Globus pallidus (tissue), 1 donor: ENCODE measurements around the gene GHITM.
"Not testable (repeated sequence)": the region's sequence is repeated elsewhere in the genome, so short reads cannot be mapped to it uniquely, and the experiment has no call there.

Experiments
- DNase-seq: peaks from one replicate; pipeline ENCODE4 v3.0.0-alpha.2; 2015; ENCODE audit warnings: low spot score

The GHITM gene, protein sequence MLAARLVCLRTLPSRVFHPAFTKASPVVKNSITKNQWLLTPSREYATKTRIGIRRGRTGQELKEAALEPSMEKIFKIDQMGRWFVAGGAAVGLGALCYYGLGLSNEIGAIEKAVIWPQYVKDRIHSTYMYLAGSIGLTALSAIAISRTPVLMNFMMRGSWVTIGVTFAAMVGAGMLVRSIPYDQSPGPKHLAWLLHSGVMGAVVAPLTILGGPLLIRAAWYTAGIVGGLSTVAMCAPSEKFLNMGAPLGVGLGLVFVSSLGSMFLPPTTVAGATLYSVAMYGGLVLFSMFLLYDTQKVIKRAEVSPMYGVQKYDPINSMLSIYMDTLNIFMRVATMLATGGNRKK

DNA sequence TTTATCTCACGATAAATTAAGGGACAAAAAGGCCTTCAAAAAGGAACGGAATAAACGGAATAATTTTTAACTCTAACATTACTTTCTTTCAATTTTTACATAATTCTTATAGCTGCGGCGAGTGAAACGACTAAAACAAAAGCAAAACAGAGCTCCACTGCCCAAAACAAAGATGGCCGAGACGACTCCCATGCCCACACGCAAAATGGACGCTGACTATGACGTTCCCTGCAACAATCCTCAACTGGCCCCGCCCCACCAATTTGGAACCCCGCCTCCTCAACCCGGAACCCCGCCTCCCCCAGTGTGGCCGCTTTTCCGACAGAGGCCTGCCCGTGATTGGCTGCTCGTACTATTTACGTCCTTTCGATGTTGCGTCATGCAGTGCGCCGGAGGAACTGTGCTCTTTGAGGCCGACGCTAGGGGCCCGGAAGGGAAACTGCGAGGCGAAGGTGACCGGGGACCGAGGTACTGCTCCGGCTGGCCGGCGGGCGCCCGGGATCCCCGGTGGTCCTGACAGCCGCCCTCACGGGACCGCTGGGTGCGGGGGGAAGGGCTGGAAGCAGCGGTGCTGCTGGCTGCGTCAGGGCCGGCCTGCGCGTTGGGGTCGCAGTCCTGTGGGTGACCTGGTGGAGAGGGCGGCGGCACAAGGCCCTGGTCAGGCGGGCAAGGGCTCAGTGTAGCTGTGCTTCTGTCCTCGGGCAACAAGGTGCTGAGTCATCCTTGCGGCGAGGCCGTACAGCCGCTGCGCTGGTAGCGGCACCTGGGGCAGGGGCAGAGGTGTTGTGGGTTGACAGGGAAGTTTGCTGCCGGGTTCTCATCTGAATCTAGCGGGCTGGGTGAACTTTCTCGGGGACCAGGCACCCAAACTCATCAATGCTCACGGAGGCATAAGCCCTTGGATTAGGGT lies at the start of gene GHITM:
GHITM (plus strand) TSS at position 384 of the 910 bp plus-strand sequence. CDS start 1,992 bp downstream, outside the sequence.
- DNase-seq: peak; percentile 98

DNA sequence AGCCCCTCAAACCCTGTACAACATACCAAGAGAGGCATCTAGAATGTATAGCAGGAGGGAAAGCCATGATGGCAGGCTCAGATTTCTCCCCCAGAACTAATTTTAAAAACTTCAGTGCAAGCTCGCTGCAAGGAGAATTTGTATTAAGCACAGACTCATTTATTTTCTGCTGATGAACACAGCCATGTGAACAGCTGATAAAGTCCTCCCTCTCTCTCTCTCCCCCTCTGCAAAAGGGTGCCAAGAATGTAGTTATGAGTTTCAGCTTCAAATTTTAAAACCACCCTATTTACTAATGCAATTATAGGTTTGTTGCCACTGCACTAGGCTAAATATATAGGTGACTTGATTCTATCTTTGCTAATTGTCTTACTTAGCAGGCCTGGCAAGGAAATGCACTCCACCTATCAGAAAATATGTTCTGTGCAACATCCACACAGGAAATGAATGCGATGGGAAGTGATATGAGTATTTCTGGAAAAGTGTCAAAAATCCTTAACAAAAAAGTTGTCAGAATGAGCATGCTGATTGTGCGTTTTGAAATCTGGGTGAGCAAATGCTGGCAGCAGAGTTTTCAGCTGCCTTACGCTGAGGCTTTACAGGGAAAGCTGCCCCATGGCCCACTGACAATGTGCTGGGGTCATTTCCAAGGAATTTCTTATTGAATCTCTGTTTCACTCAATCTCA lies 43.4 kb upstream of the GHITM start:
- DNase-seq: peak; percentile 2

DNA sequence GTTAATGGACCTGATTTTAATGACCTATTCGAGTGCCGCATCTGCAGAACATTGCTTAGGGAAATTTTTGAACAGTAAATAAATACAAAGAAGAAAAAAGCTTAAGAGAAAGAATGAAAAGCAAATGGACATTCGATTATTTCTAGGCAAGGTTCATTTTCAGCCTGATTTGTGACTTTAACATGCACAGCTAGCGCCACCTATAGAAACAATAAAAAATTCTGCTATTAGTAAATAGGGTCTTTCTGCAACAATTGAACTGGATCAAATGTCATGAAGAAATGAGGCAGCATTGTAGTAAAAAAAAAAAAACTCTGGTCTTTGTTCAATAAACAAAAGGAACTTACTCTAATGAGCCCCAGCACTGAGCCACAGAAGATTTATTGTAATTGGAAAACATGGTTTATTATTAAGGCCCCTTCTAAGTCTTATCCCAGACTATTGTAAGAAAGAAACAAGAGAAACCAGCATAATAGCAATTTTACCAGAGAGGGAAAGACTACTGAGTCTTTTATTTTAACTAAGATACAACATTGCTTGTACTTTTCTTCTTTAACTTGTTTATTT lies 41.4 kb upstream of the GHITM start:
- peak; percentile 10 for DNase-seq

DNA sequence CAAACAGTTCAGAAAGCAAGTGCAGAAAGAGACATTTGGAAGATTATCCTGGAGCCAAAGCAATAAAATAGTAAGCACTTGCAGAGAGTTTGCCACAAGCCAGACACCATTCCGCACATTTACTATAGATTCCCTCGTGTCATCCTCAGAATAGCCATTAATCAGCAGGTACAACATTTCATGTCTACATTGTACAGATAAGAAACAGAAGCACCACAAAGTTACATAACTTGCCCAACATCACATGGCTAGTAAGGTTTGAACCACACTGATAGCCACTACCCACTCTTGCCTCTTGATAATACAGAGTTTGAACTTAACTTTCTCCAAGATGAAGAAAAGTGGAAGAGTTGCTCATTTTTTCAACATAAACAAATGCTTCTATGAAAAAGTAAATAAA lies 40.6 kb upstream of the GHITM start:
- DNase-seq: no peak

DNA sequence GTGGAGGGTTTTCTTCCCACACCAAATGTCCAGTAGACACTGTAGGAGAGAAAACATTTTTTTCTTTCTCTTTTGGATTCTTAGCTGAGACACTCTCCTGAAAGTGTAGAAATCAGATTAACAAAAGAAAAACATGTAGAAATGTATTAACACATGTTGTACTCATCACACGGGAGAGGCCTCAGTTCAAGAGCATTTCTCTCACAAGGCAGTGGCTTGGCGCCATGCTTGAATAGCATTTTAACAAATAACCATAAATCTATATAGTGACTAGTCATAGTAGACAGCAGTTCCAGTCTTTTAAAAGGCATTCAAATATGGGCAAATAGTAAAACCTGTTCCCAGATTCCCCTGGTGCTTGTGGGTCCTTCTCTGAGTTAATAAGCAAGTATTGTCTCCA lies 38.3 kb upstream of the GHITM start:
- no peak for DNase-seq

DNA sequence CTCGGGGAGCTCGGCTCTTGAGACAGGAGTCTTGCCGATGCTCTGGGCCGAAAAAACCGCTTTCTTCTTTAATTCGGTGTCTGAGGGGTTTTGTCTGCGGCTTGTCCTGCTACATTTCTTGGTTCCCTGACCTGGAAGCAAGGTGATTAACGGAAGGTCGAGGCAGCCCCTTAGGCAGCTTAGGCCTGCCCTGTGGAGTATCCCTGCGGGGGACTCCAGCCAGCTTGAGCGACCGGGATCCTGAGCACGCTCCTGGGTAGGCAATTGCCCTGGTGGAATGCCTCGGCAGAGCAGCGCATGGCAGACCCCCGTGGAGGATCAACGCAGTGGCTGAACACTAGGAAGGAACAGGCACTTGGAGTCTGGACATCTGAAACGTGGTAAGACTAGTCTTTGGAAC lies 30.5 kb upstream of the GHITM start:
- no peak for DNase-seq

DNA sequence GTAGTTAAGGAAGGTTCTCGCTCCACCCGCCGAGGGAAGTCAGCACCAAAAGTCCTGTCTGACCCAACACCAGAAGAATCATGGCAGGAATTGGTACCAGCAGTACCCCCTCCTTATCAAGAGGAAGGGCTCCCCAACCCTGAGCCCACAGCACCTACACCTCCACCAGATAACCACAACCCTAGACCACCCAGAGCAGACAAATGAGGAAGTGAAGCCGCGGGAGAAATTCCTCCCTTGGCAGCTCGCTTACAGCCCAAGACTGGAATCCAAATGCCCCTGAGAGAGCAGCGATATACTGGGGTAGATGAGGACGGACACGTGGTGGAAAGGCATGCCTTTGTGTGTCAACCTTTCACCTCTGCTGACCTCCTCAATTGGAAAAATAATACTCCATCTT lies 29.5 kb upstream of the GHITM start:
- DNase-seq: not testable (repeated sequence)

DNA sequence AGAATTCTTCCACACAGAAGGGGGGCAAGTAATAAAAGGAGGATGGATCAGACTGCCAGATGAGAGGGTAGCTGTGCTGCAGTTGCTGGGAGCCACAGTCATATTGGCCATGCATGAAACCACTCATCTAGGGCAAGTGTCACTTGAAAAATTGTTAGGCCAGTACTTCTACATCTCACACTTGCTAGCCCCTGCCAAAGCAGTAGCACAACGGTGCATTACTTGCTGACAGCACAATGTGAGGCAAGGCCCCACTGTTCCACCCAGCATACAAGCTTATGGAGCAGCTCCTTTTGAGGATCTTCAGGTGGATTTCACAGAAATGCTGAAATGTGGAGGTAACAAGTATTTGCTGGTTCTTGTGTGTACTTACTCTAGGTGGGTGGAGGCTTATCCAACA lies 25.8 kb upstream of the GHITM start:
- DNase-seq: not testable (repeated sequence)

DNA sequence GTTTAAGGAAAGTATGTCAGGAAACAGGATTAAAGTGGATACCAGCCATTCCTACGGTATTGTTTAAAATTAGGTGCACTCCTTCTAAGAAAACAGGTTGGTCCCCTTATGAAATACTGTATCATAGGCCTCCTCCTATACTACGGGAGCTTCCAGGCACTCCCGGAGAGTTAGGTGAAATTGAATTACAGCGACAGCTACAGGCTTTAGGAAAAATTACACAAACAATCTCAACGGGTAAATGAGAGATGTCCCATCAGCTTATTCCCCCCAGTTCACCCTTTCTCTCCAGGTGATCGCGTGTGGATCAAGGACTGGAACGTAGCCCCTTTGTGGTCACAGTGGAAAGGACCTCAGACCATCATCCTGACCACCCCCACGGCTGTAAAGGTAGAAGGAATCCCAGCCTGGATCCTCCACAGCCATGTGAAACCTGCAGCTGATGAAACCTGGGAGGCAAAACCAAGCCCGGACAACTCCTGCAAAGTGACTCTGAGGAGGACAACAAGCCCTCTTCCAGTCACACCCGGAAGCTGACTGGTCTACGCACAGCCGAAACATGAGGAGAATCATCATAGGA lies 25.1 kb upstream of the GHITM start:
- DNase-seq: no peak

DNA sequence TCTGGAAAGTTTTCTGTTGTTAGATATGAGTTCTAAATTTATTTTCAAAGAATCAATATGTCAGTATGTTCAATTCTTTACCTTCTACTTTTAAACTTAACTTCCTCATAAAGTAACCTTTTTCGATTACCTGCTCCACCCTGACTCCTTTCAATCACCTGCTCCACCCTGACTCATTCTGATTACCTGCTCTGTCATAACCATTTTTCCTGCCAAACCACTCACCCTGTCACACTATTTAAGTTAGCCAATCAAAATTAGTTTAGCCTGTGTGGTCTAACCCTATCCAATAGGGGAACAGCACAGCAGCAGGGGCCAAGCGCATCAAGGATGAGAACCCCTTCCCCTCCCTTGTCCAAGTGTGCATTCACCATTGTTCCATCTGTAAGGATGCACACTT lies 22.1 kb upstream of the GHITM start:
- DNase-seq: not testable (repeated sequence)

DNA sequence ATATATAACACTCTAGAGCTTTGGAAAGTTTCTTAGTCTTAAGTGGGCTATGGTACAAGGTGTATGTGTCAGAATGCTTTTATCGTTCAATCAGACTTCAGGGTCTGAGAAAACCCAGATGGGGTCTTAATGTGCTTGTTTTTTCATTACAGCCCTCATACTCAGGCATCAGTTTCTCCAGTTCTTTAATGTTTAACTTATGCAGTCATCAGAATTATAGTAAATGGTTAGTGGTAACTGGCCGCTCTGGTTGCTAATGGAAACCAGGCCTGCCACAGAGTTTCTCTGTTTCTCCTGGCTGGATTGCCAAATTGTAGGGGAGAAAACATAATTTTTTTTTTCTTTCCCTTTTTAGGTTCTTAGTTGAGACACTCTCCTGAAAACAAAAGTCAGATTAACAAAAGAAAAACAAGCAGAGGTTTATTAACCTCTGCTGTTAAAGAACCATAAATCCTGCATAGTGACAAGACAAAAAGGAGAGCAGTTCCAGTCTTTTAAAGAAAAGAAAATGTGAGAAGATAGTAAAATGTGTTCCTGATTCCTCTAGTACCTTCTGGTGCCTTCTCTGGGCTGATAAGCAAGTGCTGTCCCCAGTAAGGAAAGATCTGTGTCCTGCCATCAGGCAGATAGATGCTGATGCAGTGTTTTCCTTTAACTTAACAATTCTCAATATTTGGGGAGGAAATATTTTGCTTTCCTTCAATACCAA lies 21.5 kb upstream of the GHITM start:
- no peak for DNase-seq

DNA sequence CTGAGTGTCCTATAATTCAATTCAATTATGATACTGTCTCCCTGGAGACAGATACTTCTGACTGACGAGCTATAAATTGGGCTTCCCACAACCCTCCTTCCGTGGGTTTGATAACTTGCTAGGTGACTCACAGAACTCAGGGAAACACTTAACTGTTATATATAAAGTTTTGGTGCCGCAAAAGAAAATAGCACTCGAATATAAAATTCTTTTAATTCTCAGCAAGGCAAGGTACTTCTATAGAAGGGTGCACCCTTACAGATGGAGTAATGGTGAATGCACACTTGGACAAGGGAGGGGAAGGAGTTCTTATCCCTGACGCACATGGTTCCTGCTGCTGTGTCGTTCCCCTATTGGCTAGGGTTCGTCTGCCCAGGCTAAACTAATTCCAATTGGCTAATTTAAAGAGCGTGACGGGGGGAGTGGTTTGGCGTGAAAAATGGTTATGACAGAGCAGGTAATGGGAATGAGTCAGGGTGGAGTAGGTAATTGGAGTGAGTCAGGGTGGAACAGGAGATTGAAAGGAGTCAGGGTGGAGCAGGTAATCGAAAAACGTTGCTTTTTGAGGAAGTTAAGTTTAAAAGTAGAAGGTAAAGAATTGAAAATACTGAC lies 20.8 kb upstream of the GHITM start:
- no peak for DNase-seq

DNA sequence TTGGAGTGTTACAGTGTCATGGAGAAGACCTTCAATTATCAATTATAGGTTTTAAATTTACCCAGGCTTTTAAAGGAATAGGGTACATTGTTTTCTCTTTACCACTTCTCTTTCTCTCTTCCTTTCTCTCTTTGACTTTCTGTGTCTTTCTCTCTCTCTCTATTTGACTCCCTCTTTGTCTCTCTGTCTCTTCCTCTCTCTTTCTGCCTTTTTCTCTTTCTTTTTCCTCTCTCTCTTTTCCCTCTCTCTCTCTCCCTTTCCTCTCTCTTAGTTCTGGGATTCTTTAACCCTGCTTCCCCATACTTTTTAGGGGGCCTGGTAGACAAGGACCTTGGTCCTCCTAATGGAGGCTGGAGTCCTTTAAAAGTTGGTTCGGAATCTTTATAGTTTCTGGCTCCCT lies 15.9 kb upstream of the GHITM start:
- DNase-seq: no peak

DNA sequence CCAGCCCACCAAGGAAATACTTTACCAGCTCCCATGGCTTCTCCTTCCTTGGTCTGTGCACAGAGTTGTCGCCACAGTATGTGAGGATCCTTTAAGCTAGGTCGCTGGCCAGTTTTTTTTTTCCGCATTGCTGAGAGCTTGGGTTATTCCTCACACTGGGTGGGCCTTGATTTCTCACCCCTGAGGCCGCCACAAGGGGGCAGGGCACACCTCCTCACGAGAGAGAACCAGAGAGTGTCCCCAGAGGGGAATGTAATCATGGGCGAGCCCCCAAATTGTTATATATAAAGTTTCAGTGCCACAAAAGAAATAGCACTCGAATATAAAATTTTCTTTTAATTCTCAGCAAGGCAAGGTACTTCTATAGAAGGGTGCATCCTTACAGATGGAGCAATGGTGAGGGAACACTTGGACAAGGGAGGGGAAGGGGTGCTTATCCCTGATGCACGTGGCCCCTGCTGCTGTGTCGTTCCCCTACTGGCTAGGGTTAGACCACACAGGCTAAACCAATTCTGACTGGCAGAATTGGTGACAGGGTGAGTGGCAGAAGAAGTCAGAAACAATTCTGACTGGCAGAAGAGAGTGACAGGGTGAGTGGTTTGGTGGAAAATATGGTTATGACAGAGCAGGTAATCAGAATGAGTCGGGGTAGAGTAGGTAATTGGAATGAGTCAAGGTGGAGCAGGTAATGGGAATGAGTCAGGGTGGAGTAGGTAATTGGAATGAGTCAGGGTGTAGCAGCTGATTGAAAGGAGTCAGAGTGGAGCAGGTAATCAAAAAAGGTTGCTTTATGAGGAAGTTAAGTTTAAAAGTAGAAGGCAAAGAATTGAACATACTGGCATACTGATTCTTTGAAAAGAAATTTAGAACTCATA lies 13.2 kb upstream of the GHITM start:
- not testable (repeated sequence) for DNase-seq

DNA sequence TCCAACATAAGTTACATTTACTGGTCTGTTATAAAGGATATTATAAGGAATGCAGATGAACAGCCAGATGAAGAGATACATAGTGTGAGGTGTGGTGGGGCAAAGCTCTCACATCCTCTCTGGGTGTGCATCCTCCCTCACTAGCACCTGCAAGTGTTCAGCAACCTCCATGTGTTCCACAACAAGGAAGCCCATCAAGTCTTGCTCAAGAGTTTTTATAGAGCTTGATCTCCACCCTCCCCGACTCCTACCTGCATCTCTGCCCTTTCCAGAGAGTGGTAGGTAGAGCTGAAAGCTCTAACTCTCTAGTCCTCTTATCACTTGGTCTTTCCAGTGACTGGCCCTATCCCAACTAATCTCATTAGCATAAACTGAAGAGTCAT lies 12.5 kb upstream of the GHITM start:
- no peak for DNase-seq

DNA sequence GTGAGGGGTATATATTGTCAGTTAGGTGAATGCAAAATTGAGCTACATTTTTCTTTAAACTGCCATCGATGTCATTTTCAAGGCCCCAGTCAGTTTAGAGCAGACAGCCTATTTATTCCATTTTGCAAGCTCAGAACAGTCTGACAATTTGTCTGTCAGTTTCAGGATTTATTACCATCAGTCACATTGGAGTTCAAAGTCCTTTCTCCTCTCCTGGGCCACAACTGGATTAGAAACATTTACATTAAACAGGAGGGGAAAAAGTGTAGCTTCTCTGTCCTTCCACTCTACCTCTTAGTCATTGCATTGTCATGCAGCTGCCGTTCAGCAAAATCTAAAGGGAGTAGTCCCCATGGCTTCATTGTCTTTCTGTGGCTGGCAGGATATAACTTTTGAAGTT lies 3.5 kb upstream of the GHITM start:
- no peak for DNase-seq

DNA sequence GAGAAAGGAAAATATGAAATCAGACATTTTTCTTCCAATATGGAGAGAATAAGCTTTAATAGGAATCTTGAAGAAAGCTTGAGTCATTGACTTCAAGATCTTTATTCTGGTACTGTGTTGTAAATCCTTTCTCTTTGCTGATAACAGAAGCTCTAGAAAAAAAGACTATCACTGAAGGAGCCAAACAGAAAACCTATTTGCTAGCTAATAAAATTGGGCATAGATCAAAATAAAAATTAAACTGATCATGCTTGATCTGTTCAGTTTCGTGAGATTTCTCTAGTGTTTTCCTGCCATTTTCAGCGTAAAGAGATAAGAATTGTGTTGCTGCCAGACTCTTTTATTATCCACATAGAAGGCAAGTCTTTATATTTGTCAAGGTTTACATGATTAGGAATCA lies 1.5 kb upstream of the GHITM start:
- DNase-seq: no peak

DNA sequence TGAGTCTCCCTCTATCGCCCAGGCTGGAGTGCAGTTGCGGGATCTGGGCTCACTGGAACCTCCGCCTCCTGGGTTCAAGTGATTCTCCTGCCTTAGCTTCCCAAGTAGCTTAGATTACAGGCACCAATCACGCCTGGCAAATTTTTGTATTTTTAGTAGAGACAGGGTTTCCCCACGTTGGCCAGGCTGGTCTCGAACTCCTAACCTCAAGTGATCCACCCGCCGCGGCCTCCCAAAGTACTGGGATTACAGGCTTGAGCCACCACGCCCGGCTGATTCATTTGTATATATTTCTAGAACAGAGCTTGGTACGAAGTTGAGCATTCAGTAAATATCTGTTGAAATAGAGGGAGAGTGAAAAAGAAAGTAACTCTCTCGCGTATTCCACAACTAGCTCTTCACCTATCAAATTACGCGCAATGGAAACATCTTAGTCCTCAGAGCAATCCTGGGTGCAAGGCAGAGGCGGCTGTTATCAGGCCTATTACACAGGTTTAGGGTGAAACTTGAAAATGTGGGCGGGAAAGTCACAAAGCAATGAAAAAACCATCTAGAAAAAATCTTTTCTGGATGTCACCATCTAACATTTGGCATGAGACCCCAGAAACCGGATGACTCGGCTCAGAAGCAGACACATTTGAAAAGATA lies 707 bp upstream of the GHITM start:
- no peak for DNase-seq

DNA sequence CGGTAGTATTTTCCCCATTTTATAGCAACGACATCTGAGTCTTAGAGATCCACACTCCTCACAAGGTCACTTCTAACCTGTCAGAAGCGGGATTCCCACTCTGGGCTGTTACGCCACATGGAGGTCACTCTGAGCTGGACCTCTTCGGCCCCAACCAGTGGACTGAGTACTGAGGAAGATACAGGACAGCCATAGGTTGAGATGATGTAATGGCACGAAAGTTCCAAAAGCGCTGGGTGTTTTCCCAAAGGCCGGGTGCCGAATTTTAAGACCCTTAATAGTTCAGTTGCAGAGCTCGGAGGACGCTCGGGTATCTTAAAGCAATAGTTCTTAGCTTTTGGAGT lies 699 bp downstream of the GHITM start:
- peak; percentile 11 for DNase-seq
